Activated CD4-positive, alpha-beta T cell treated with anti-CD3 and anti-CD28 coated beads for 36 hours (primary cell): ENCODE measurements around the gene HAPSTR1. TPM values are rescaled to one million over a fixed set of nuclear protein-coding genes. Genes with fewer than 3 reads are reported as not detected.
A peak's percentile ranks its signal among the peaks of the same experiment; 100 is the strongest.

Source experiments
- ATAC-seq: fragments of 200-7000 bp; cut with Tn5 transposase; one replicate; pipeline ENCODE4 v1.10.0; 2021; ENCODE audit warnings: mild to moderate bottlenecking, moderate library complexity
- CTCF ChIA-PET: fragments of 350-600 bp; sonication (Branson Sonifier 250); formaldehyde crosslinking; loops from one replicate; lab custom pipeline; 2021; ENCODE audit warnings: antibody characterized with exemption; lab: Charles Lee
- POLR2A ChIA-PET: fragments of 350-600 bp; sonication (Branson Sonifier 250); formaldehyde crosslinking; loops from one replicate; lab custom pipeline; 2021; ENCODE audit warnings: antibody characterized with exemption, inconsistent platforms; lab: Charles Lee
- DNase-seq: peaks from one replicate; pipeline ENCODE4 v3.0.0-alpha.2; 2020
- H3K27ac Mint-ChIP-seq: one replicate; pipeline ENCODE4 v1.8.0; 2021; ENCODE audit warnings: mixed read lengths
- H3K27me3 Mint-ChIP-seq: one replicate; pipeline ENCODE4 v1.8.0; 2021; ENCODE audit warnings: mixed read lengths
- H3K36me3 Mint-ChIP-seq: one replicate; pipeline ENCODE4 v1.8.0; 2021; ENCODE audit warnings: low read depth, mixed read lengths
- H3K4me1 Mint-ChIP-seq: one replicate; pipeline ENCODE4 v1.8.0; 2021; ENCODE audit warnings: mixed read lengths
- H3K4me3 Mint-ChIP-seq: one replicate; pipeline ENCODE4 v1.8.0; 2021; ENCODE audit warnings: mild to moderate bottlenecking, moderate library complexity, mixed read lengths
- H3K9me3 Mint-ChIP-seq: one replicate; pipeline ENCODE4 v1.8.0; 2021; ENCODE audit warnings: low read depth, mixed read lengths
- intact Hi-C, 2 experiments: fragments of 100-400 bp; cut with DNase I in 1 of 2; cut with micrococcal nuclease in 1 of 2; formaldehyde crosslinking; loops; one replicate each; pipeline versions ENCODE4 v1.14.2 to v1.15.1; 2022 to 2024; cut with DNase I, micrococcal nuclease
- total RNA-seq, 2 experiments: library from RNA; stranded (reverse); gene quantifications; one replicate each; pipeline ENCODE4 v1.2.3, GENCODE V29; 2021

HAPSTR1 gene
- total RNA-seq, 2 experiments from 2014 or later = 42.4 to 51.4 TPM

GRCh38 chr16:9053006-9053601 is 38.3 kb upstream of the HAPSTR1 start:
- H3K9me3 Mint-ChIP-seq = no peaks in the 10 kb centered on the region
- peaks cover 15% of the 10 kb centered on the region for H3K4me1 Mint-ChIP-seq
- intact Hi-C loops = no loop called here
- no peak overlapping the region for H3K27ac Mint-ChIP-seq
- POLR2A ChIA-PET = no interaction called here
- no peaks in the 10 kb centered on the region for H3K36me3 Mint-ChIP-seq
- H3K27me3 Mint-ChIP-seq = peaks cover 7% of the 10 kb centered on the region
- H3K4me3 Mint-ChIP-seq = no peak overlapping the region
- ATAC-seq = peak; percentile 53
- DNase-seq = peak; percentile 54
- CTCF ChIA-PET = interaction anchor here (0.9 kb wide), 1 partner anchor 160 kb away, joined by 3 read pairs; no protein-coding TSS in a partner anchor

- POLR2A ChIA-PET = no interaction called here
- Mint-ChIP-seq H3K4me3 (no peak overlapping the region), H3K27ac (no peak overlapping the region), H3K27me3 (peaks cover 7% of the 10 kb centered on the region), H3K9me3 (no peaks in the 10 kb centered on the region), H3K4me1 (peaks cover 9% of the 10 kb centered on the region), H3K36me3 (no peaks in the 10 kb centered on the region)
- CTCF ChIA-PET = interaction anchor here (0.6 to 0.7 kb wide), 2 partner anchors 15 to 84 kb away, joined by 3 to 5 read pairs; no protein-coding TSS in a partner anchor
- ATAC-seq = no peak
- intact Hi-C loops = no loop called here
- DNase-seq = no peak
These were observed 37.0 kb upstream of the HAPSTR1 start for GRCh38 chr16:9054460-9054859.

- Mint-ChIP-seq H3K27ac (no peak overlapping the region), H3K36me3 (no peaks in the 10 kb centered on the region), H3K4me3 (no peak overlapping the region), H3K9me3 (no peaks in the 10 kb centered on the region), H3K27me3 (peaks cover 7% of the 10 kb centered on the region), H3K4me1 (peaks cover 8% of the 10 kb centered on the region)
- DNase-seq (no peak), ATAC-seq (no peak)
- intact Hi-C loops = no loop called here
- ChIA-PET POLR2A (no interaction called here), CTCF (no interaction called here)
These were observed 36.3 kb upstream of the HAPSTR1 start for GRCh38 chr16:9055115-9055514.

- intact Hi-C loops = no loop called here
- DNase-seq = no peak
- no peaks in the 10 kb centered on the region for H3K36me3 Mint-ChIP-seq
- ATAC-seq = no peak
- peaks cover 7% of the 10 kb centered on the region for H3K27me3 Mint-ChIP-seq
- ChIA-PET CTCF (no interaction called here), POLR2A (no interaction called here)
- no peak overlapping the region for H3K4me3 Mint-ChIP-seq
- peaks cover 10% of the 10 kb centered on the region for H3K4me1 Mint-ChIP-seq
- H3K27ac Mint-ChIP-seq = no peak overlapping the region
- H3K9me3 Mint-ChIP-seq = no peaks in the 10 kb centered on the region
These were observed 35.8 kb upstream of the HAPSTR1 start for GRCh38 chr16:9055661-9056060.

- Mint-ChIP-seq H3K9me3 (no peaks in the 10 kb centered on the region), H3K27ac (no peak overlapping the region), H3K36me3 (no peaks in the 10 kb centered on the region), H3K27me3 (peaks cover 7% of the 10 kb centered on the region), H3K4me3 (no peak overlapping the region), H3K4me1 (peaks cover 14% of the 10 kb centered on the region)
- no peak for DNase-seq
- intact Hi-C loops = no loop called here
- ChIA-PET POLR2A (no interaction called here), CTCF (no interaction called here)
- ATAC-seq = no peak
These were observed 35.4 kb upstream of the HAPSTR1 start for GRCh38 chr16:9056061-9056460.

GRCh38 chr16:9058211-9058610 is 33.2 kb upstream of the HAPSTR1 start:
- ChIA-PET POLR2A (interaction anchor here (0.7 kb wide), 1 partner anchor 33 kb away, joined by 3 read pairs; the partner anchor contains the start of gene HAPSTR1), CTCF (no interaction called here)
- Mint-ChIP-seq H3K4me1 (peaks cover 18% of the 10 kb centered on the region), H3K9me3 (no peaks in the 10 kb centered on the region), H3K27me3 (peaks cover 3% of the 10 kb centered on the region), H3K27ac (no peak overlapping the region), H3K4me3 (no peak overlapping the region), H3K36me3 (no peaks in the 10 kb centered on the region)
- intact Hi-C loops = no loop called here
- ATAC-seq (no peak), DNase-seq (no peak)

GRCh38 chr16:9060225-9060624 is 31.2 kb upstream of the HAPSTR1 start:
- intact Hi-C loops = no loop called here
- Mint-ChIP-seq H3K27ac (no peak overlapping the region), H3K9me3 (no peaks in the 10 kb centered on the region), H3K4me1 (peaks cover 18% of the 10 kb centered on the region), H3K4me3 (no peak overlapping the region), H3K27me3 (peaks cover 2% of the 10 kb centered on the region), H3K36me3 (no peaks in the 10 kb centered on the region)
- DNase-seq = no peak
- ChIA-PET CTCF (interaction anchor here (0.7 to 2.5 kb wide), 2 partner anchors 10 to 180 kb away, joined by 3 to 12 read pairs; no protein-coding TSS in a partner anchor), POLR2A (no interaction called here)
- ATAC-seq = no peak

GRCh38 chr16:9061358-9061813 is 30.1 kb upstream of the HAPSTR1 start:
- no peaks in the 10 kb centered on the region for H3K9me3 Mint-ChIP-seq
- H3K27ac Mint-ChIP-seq = peak overlapping the region; percentile 14
- no peak overlapping the region for H3K4me3 Mint-ChIP-seq
- intact Hi-C loops = no loop called here
- POLR2A ChIA-PET = no interaction called here
- CTCF ChIA-PET = no interaction called here
- peaks cover 2% of the 10 kb centered on the region for H3K27me3 Mint-ChIP-seq
- H3K4me1 Mint-ChIP-seq = peaks cover 18% of the 10 kb centered on the region
- no peaks in the 10 kb centered on the region for H3K36me3 Mint-ChIP-seq
- no peak for DNase-seq
- ATAC-seq = peak; percentile 47

GRCh38 chr16:9062301-9062700 is 29.1 kb upstream of the HAPSTR1 start:
- H3K4me1 Mint-ChIP-seq = peaks cover 21% of the 10 kb centered on the region
- ChIA-PET POLR2A (interaction anchor here (0.7 kb wide), 1 partner anchor 99 kb away, joined by 3 read pairs; the partner anchor contains the start of gene USP7), CTCF (no interaction called here)
- no peak for ATAC-seq
- H3K4me3 Mint-ChIP-seq = no peak overlapping the region
- H3K27me3 Mint-ChIP-seq = peaks cover 2% of the 10 kb centered on the region
- no peaks in the 10 kb centered on the region for H3K36me3 Mint-ChIP-seq
- no peak for DNase-seq
- H3K27ac Mint-ChIP-seq = no peak overlapping the region
- intact Hi-C loops = no loop called here
- H3K9me3 Mint-ChIP-seq = peaks cover 2% of the 10 kb centered on the region

- CTCF ChIA-PET = no interaction called here
- Mint-ChIP-seq H3K4me1 (peaks cover 34% of the 10 kb centered on the region), H3K36me3 (peaks cover 3% of the 10 kb centered on the region), H3K27me3 (peaks cover 2% of the 10 kb centered on the region), H3K9me3 (peaks cover 9% of the 10 kb centered on the region), H3K4me3 (no peak overlapping the region), H3K27ac (no peak overlapping the region)
- DNase-seq (no peak), ATAC-seq (no peak)
- intact Hi-C loops = no loop called here
- POLR2A ChIA-PET = no interaction called here
These were observed 26.4 kb upstream of the HAPSTR1 start for GRCh38 chr16:9065077-9065476.

GRCh38 chr16:9068886-9069285 is 22.6 kb upstream of the HAPSTR1 start:
- CTCF ChIA-PET = interaction anchor here (0.6 to 1.6 kb wide), 6 partner anchors 11 to 60 kb away, joined by 3 to 6 read pairs (median 3); partner anchors contain the start of gene HAPSTR1
- no peak for ATAC-seq
- Mint-ChIP-seq H3K9me3 (peaks cover 9% of the 10 kb centered on the region), H3K27me3 (no peaks in the 10 kb centered on the region), H3K4me3 (no peak overlapping the region), H3K27ac (peak overlapping the region; percentile 71), H3K36me3 (peaks cover 5% of the 10 kb centered on the region), H3K4me1 (peaks cover 44% of the 10 kb centered on the region)
- POLR2A ChIA-PET = interaction anchor here (0.8 to 1.1 kb wide), 4 partner anchors 10 to 25 kb away, joined by 3 to 4 read pairs (median 3); no protein-coding TSS in a partner anchor
- intact Hi-C loops = loop anchor here (1.0 kb wide), 4 partner anchors 10 to 22 kb away; partner anchors contain the start of gene HAPSTR1 (in 1 of the 2)
- DNase-seq = no peak

- ATAC-seq (no peak), DNase-seq (no peak)
- Mint-ChIP-seq H3K4me3 (no peak overlapping the region), H3K36me3 (peaks cover 5% of the 10 kb centered on the region), H3K27me3 (no peaks in the 10 kb centered on the region), H3K9me3 (peaks cover 9% of the 10 kb centered on the region), H3K27ac (no peak overlapping the region), H3K4me1 (peaks cover 44% of the 10 kb centered on the region)
- intact Hi-C loops = no loop called here
- POLR2A ChIA-PET = interaction anchor here (0.8 kb wide), 1 partner anchor 22 kb away, joined by 3 read pairs; no protein-coding TSS in a partner anchor
- CTCF ChIA-PET = no interaction called here
These were observed 21.2 kb upstream of the HAPSTR1 start for GRCh38 chr16:9070254-9070653.
